Activated CD8-positive, alpha-beta memory T cell treated with anti-CD3 and anti-CD28 coated beads for 48 hours (primary cell): ENCODE data around the gene CALHM6.

Experiments used
- DNase-seq, 3 experiments: peaks; one replicate each; pipeline ENCODE4 v3.0.0-alpha.2; 2020; ENCODE audit warnings: low read depth in 2 of 3, low spot score in 2 of 3

Gene CALHM6

GRCh38 chr6:116445102-116445501 lies 16.1 kb upstream of the CALHM6 start:
- no peak for DNase-seq

GRCh38 chr6:116446399-116446798 lies 14.8 kb upstream of the CALHM6 start:
- no peak for DNase-seq

DNA sequence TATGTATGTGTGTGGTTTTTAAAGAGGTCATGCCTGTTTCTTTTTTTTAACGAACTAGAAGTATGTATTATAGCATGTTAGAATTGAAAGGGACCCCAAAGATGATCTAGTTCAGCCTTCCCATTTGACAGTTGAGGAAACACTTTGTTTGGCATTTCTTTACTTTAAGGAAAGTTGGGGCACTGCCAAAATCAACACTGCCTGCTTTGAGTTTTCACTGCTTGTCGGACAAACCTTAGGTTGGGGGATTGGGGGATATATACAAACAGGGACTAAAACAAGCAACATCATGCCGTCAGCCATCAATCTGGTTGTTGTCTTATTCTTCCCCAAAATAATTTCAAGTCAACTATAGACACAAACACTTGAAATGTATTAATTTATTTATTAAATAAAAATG lies 14.1 kb upstream of the CALHM6 start:
- no peak for DNase-seq

GRCh38 chr6:116447496-116448011 lies 13.6 kb upstream of the CALHM6 start:
- no peak for DNase-seq

- no peak for DNase-seq
Observed at GRCh38 chr6:116449565-116449964, 11.6 kb upstream of the CALHM6 start.

DNA sequence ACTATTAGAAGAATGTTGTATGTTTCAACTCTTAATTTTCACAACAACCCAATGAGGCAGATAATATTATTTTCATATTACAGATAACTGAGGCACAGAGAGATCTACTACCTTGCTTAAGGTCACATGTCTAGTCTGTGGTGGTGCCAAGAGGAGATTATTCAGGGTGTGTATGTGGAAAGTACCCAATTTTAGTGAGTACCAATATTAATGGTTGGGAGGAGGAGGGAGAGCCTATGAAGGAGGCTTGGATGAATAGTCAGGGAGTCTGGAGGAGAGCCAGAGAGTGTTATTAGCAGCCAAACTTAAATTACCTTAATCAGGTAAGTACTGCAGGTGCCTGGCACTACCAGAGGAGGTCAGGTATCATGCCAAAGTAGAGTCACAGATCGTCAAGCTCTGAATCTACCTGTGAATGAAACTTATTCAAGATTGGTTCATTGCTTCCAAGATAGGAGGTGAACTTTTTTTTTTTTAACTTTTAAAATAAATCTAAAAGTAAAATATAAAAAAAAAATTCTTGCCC lies 10.9 kb upstream of the CALHM6 start:
- DNase-seq = no peak

DNA sequence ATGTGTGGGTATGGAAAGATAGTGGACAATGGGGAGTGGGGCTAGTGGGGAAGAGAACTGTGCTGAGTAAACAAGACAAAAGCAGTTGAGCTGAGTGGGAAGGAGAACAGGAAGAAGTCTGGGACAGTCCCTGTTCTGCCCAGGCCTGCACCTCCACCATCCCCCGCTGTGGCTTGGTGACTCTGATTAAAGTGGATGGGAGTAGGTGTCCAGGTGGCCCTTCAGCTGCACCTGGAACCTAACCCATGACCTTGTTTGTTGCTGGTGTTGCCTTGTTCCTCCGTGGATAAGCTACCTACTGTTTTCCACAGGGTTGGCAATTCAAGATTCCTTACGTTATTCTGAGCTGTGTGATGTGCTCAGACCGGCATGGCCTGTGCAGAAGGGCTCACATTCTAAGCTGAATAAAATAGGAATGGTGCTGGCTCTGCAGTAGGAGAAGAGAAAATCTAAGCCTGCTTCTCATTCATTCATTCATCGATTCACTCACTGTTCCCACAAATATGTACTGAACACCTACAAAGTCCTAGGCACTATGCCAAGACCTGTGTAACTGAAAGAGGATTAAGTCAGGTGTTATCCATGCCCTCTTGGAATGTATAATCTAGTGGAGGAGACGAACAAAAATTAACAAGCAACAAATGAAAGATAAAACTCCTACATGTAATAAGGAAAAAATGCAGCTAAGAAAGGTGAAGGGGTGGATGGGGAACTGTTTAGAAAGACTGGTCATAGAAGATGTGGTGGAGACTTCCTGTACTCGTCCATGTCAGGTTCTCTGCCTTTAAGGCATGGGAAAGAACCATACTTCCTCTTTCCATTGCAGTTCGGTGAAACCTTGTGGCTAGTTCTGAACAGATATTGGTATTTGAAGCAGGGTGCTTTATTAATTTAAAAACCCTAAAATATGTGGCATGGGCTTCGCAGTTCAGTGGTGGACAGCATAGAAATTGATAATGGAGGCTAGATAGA lies 10.1 kb upstream of the CALHM6 start:
- DNase-seq = no peak

DNA sequence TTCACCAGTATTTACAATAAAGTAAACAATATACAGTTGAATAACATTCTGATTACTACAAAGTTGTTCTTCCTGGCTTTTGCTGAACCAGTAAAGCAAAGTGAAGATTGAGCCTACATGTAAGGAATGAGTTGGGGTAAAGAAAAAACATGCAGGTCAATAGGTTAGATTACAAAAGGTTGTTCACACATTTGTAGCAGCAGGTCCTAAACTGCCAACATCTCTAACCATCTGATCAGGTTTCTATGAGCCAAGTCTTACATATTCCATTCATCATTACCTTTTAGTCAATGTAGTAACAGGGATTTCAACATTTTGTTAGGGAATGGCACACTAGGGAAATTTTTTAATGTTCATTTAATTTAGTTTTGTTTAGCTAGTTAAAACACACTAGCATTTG lies 9.3 kb upstream of the CALHM6 start:
- no peak for DNase-seq

DNA sequence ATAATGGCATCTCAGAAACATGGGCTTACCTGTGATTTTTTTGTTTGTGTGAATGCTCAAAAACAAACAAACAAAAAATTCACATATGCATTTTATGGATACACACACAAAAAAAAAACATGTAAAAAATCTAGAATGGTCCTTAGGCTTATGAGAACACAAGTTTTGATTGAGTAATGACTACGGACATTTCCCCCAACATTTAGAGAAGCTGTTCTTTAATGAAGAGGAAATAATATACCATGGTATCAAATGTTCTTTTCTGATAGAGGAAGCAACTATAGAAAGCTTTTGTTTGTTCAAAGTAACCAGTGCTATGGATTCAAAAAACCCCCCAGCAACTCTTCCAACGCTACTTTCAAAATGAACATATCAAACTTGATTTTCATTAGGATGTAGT lies 8.6 kb upstream of the CALHM6 start:
- DNase-seq = no peak

- DNase-seq = no peak
Observed at GRCh38 chr6:116456106-116456505, 5.1 kb upstream of the CALHM6 start.

- no peak for DNase-seq
Observed at GRCh38 chr6:116456927-116457326, 4.2 kb upstream of the CALHM6 start.

DNA sequence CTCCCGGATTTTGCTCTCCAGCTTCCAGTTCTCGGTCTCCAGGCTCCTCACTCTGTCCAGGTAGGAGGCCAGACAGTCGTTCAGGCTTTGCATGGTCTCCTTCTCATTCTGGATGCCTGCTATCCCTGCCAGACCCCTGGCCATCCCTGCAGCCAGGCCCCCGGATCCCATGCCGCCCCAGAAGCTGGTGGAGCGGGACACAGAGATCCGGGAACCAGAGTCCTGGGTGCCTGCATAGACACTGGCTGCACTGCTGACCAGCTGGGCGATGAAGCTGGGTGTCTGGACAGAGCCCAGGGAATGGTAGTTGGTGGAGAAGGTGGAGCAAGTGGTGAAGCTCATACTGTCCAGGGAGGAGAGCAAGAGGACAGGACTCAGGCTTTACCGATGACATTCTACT lies 2.9 kb upstream of the CALHM6 start:
- no peak for DNase-seq

GRCh38 chr6:116459927-116460326 lies 1.2 kb upstream of the CALHM6 start:
- no peak for DNase-seq

- DNase-seq = peak; percentile 3 to 28 (median 23)
Observed at GRCh38 chr6:116461932-116462885, 1.0 kb downstream of the CALHM6 start.

- DNase-seq = no peak
Observed at GRCh38 chr6:116463301-116463700, 2.1 kb downstream of the CALHM6 start.

DNA sequence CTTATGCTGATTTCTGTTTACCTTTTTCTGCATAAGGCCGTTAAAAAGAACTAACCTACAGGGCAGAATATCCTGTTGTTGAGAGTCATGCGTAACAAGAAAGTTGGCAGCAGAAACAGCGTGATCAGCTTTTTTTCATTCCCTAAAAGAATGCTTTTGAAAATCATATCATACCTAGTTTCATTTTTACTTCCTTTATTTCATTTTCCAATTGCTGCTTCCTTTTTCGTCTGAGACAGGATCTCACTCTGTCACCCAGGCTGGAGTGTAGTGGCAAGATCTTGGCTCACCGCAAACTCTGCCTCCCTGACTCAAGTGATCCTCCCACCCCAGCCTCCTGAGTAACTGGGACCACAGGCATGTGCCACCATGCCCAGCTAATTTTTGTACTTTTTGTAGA lies 4.1 kb downstream of the CALHM6 start:
- no peak for DNase-seq

GRCh38 chr6:116467096-116467495 lies 5.9 kb downstream of the CALHM6 start:
- DNase-seq = no peak

DNA sequence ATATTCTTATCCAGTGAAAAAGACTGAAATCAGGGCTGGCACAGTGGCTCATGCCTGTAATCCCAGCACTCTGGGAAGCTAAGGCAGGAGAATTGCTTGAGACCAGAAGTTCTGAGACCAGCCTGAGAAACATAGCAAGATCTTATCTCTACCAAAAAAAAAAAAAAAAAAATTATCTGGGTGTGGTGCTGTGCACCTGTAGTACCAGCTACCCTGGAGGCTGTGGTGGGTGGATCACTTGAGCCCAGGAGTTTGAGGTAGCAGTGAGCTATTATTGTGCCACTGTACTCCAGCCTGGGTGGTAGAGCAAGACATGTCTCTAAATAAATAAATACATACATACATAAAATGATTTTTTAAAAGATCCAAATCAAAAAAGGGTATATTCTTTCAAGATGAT lies 6.3 kb downstream of the CALHM6 start:
- no peak for DNase-seq

DNA sequence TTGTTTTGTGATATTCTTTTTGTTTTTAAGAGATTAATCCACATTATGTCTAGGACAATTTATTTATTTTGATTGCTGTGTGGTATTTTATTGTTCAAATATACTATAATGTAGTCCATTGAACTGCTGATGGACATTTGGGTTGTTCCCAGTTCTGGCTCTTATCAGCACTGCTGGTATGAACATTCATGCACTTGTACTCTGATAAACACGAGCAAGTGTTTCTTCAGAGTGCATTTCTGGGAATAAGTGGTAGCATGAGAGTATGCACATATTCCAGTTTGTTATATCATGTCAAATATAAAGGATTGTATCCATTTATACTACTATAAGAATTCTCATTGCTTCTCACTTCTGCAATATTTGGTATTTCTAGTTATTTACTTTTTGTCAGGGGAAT lies 7.1 kb downstream of the CALHM6 start:
- DNase-seq = no peak

DNA sequence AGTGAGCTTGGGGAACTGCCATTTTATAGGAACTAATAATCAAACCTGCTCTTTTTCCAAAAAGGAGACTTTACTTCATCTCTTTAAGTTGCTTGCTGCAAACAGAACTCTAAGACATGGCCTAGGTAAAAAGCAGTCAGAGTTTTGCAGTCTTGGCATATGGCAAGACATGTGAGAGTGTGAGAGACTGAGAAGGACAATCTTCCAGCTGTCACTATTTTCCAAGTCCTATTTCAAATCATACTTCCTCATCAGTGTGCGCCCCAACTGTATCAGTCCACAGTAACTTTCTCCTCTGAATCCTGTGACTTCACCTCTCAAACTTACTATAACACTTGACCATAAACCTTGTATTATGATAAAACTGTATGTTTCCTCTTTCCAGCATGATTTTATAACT lies 10.4 kb downstream of the CALHM6 start:
- DNase-seq = no peak

- DNase-seq = no peak
Observed at GRCh38 chr6:116472706-116473105, 11.5 kb downstream of the CALHM6 start.
